CD4-positive, alpha-beta T cell treated with Interferon alpha-2 for 1 hour (primary cell): ENCODE results near the gene NOXO1.
A peak's percentile ranks its signal among the peaks of the same experiment; 100 is the strongest.

Experiments
- DNase-seq, 2 donors: peaks; one replicate each; pipeline ENCODE4 v3.0.0-alpha.2; 2020 to 2022

Gene NOXO1

GRCh38 chr16:2009791-2010510, 28.7 kb upstream of the NOXO1 start, which contains the start of gene ZNF598:
Gene ZNF598, minus strand, starts transcription at chr16:2009821.
- DNase-seq = peak; percentile 79 to 85

GRCh38 chr16:2009164-2009711, 28.0 kb upstream of the NOXO1 start:
- DNase-seq = no peak

GRCh38 chr16:2008631-2009163, 27.4 kb upstream of the NOXO1 start:
- peak in 1 of 2 donors; percentile 33 for DNase-seq

- peak in 1 of 2 donors; percentile 26 for DNase-seq
Observed at GRCh38 chr16:2008009-2008526, 26.8 kb upstream of the NOXO1 start.

GRCh38 chr16:2007081-2007836, 26.0 kb upstream of the NOXO1 start:
- no peak for DNase-seq

GRCh38 chr16:2006317-2006716, 25.0 kb upstream of the NOXO1 start:
- DNase-seq = no peak

- no peak for DNase-seq
Observed at GRCh38 chr16:2005646-2006045, 24.4 kb upstream of the NOXO1 start.

- DNase-seq = no peak
Observed at GRCh38 chr16:2004795-2005517, 23.7 kb upstream of the NOXO1 start.

GRCh38 chr16:2003827-2004641, 22.8 kb upstream of the NOXO1 start:
- DNase-seq = peak; percentile 84 to 88

GRCh38 chr16:2003231-2003826, 22.1 kb upstream of the NOXO1 start:
- DNase-seq = no peak

GRCh38 chr16:2002406-2003230, 21.3 kb upstream of the NOXO1 start:
- DNase-seq = no peak

GRCh38 chr16:2001456-2002355, 20.4 kb upstream of the NOXO1 start:
- DNase-seq = no peak

GRCh38 chr16:2001035-2001434, 19.8 kb upstream of the NOXO1 start:
- no peak for DNase-seq

- no peak for DNase-seq
Observed at GRCh38 chr16:1999866-2000514, 18.7 kb upstream of the NOXO1 start.

- no peak for DNase-seq
Observed at GRCh38 chr16:1998852-1999801, 17.9 kb upstream of the NOXO1 start.

GRCh38 chr16:1998360-1998835, 17.1 kb upstream of the NOXO1 start:
- DNase-seq = no peak
